ENCODE data around the gene LGMN.

The LGMN gene

DNA sequence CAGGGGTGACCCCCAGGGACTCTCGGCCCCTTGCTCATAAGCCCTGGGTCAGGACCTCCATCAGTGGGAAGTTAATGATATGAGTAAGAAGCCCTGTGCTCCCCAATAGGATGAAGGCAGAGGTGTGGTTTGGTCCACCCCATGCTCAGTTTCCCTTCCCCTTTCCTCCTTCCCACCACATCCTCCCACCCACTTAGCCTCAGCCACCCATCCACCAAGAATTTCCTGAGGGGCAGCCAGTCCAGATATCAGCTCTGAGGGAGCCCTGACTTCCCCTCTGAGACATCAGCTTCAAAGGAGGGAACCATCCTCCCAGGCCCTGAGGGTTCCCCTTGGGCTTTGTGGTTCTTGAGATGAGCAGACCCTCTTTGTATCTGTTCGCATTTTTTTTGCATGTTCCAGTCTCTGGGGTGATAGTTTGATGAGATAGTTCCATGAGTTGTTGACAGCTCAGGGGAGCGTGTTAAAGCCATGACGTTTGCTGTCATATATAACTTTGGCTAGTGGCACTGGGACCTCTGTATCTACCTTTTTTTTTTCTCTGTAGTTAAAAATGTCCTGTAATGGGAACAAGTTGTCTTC, 71.2 kb downstream of the LGMN start:
- H3K27ac ChIP-seq (ENCODE audit: low read depth, low read length), result no peak overlapping the region
- no peaks in the 10 kb centered on the region for H4K20me1 ChIP-seq (ENCODE audit: control insufficient read depth, insufficient read depth, low read depth, low read length)
- no peaks in the 10 kb centered on the region for H3K27me3 ChIP-seq (ENCODE audit: control insufficient read depth, low read length)
- H3K4me2 ChIP-seq (ENCODE audit: low read length), result peak overlapping the region; percentile 49
- TF ChIP-seq EZH2phosphoT487 (IDR thresholded peaks at IDR 0.05; ENCODE audit: borderline replicate concordance, low read length), result no peak
- TF ChIP-seq, protein P1, sequence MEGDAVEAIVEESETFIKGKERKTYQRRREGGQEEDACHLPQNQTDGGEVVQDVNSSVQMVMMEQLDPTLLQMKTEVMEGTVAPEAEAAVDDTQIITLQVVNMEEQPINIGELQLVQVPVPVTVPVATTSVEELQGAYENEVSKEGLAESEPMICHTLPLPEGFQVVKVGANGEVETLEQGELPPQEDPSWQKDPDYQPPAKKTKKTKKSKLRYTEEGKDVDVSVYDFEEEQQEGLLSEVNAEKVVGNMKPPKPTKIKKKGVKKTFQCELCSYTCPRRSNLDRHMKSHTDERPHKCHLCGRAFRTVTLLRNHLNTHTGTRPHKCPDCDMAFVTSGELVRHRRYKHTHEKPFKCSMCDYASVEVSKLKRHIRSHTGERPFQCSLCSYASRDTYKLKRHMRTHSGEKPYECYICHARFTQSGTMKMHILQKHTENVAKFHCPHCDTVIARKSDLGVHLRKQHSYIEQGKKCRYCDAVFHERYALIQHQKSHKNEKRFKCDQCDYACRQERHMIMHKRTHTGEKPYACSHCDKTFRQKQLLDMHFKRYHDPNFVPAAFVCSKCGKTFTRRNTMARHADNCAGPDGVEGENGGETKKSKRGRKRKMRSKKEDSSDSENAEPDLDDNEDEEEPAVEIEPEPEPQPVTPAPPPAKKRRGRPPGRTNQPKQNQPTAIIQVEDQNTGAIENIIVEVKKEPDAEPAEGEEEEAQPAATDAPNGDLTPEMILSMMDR (IDR thresholded peaks at IDR 0.05; ENCODE audit: low read depth, low read length, poor library complexity, severe bottlenecking), result no peak
- H3F3A ChIP-seq (ENCODE audit: control insufficient read depth, insufficient read depth), result no peaks in the 10 kb centered on the region
- H3K36me3 ChIP-seq (ENCODE audit: control insufficient read depth, low read length), result no peaks in the 10 kb centered on the region
- no peak overlapping the region for H3K4me3 ChIP-seq (ENCODE audit: low read length)
- H3K9me3 ChIP-seq (ENCODE audit: control insufficient read depth, insufficient read depth, low read length), result no peaks in the 10 kb centered on the region
- H3K4me1 ChIP-seq (ENCODE audit: control insufficient read depth, low read length), result peaks cover 35% of the 10 kb centered on the region
- no peaks in the 10 kb centered on the region for H3K79me2 ChIP-seq (ENCODE audit: control insufficient read depth, low read length)
- no peaks in the 10 kb centered on the region for H3K9me2 ChIP-seq (replicated peaks; ENCODE audit: control insufficient read depth, low read length)

DNA sequence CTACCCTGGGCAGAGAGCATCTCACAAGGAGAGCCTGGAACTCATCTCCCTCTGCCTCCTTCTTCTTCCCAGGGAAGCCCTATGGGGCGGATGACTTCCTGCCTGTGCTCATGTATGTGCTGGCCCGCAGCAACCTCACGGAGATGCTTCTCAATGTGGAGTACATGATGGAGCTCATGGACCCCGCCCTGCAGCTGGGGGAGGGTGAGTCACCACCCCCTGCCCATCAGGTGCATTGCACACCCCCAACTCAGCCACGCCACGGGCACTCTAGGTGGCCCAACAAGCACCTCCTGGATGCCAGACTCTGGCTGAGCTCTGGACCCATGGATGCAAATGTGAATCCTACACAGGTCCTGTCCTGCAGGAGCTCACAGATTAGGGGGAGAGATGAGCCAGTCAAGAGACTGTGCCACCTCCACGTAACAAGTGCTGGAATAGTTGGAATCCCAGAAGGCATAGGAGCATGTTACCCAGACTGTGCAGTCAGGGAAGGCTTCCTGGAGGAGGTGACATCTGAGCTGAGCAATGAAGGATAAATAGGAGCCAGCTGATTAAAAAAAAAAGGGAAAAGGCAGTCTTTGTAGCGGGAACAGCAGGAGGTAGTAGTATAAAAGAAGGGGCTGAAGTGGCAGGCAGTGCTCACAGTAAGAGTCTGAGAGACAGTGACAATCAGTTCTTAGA, 71.9 kb downstream of the LGMN start:
- H4K20me1 ChIP-seq (ENCODE audit: control insufficient read depth, insufficient read depth, low read depth, low read length), result no peaks in the 10 kb centered on the region
- no peak overlapping the region for H3K27ac ChIP-seq (ENCODE audit: low read depth, low read length)
- H3K9me3 ChIP-seq (ENCODE audit: control insufficient read depth, insufficient read depth, low read length), result no peaks in the 10 kb centered on the region

DNA sequence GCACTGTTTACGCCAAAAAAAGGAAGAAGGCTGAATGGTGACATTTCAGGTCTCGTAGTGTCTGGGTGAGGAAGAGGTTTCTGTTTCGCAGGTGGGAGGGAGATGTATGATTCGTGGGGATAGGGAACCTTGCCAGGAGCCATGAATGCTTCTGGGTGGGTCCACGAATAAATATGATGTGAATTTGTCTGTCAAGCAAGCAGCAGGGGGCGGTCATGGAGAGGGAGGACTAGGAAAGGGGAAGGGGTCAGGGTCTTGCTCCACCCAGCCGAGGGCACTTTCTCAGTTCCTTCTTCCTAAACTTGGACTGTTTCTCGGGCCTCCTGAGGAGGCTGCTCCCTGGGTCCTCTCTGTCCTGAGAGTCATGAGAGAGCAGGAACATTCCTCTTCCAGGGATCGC, 72.5 kb downstream of the LGMN start:
- Histone ChIP-seq H3K4me3 (ENCODE audit: low read length) (0 out of 2 replicates have a peak overlapping the region, but pooled peaks have one; percentile 11), H3K4me1 (ENCODE audit: control insufficient read depth, low read length) (peaks cover 30% of the 10 kb centered on the region), H3K36me3 (ENCODE audit: control insufficient read depth, low read length) (no peaks in the 10 kb centered on the region), H3K27me3 (ENCODE audit: control insufficient read depth, low read length) (no peaks in the 10 kb centered on the region), H3K27ac (ENCODE audit: low read depth, low read length) (no peak overlapping the region), H4K20me1 (ENCODE audit: control insufficient read depth, insufficient read depth, low read depth, low read length) (no peaks in the 10 kb centered on the region), H3K9me2 (replicated peaks; ENCODE audit: control insufficient read depth, low read length) (no peaks in the 10 kb centered on the region), H3F3A (ENCODE audit: control insufficient read depth, insufficient read depth) (no peaks in the 10 kb centered on the region), H3K79me2 (ENCODE audit: control insufficient read depth, low read length) (no peaks in the 10 kb centered on the region), H3K9me3 (ENCODE audit: control insufficient read depth, insufficient read depth, low read length) (no peaks in the 10 kb centered on the region), H3K4me2 (ENCODE audit: low read length) (peak overlapping the region; percentile 49)
- TF ChIP-seq EZH2phosphoT487 (IDR thresholded peaks at IDR 0.05; ENCODE audit: borderline replicate concordance, low read length), result no peak
- TF ChIP-seq, protein P1 (IDR thresholded peaks at IDR 0.05; ENCODE audit: low read depth, low read length, poor library complexity, severe bottlenecking), result no peak

More for the DNA sequence above, 71.9 kb downstream of the LGMN start:
- H3K4me1 ChIP-seq (ENCODE audit: control insufficient read depth, low read length), result peaks cover 35% of the 10 kb centered on the region
- no peaks in the 10 kb centered on the region for H3K36me3 ChIP-seq (ENCODE audit: control insufficient read depth, low read length)
- H3K27me3 ChIP-seq (ENCODE audit: control insufficient read depth, low read length), result no peaks in the 10 kb centered on the region
- TF ChIP-seq, protein P1 (IDR thresholded peaks at IDR 0.05; ENCODE audit: low read depth, low read length, poor library complexity, severe bottlenecking), result no peak
- no peak for TF ChIP-seq EZH2phosphoT487 (IDR thresholded peaks at IDR 0.05; ENCODE audit: borderline replicate concordance, low read length)
- H3K4me2 ChIP-seq (ENCODE audit: low read length), result peak overlapping the region; percentile 49
- peak overlapping the region; percentile 11; the same call in 1 of the 2 replicates for H3K4me3 ChIP-seq (ENCODE audit: low read length)
- H3K79me2 ChIP-seq (ENCODE audit: control insufficient read depth, low read length), result no peaks in the 10 kb centered on the region
- H3K9me2 ChIP-seq (replicated peaks; ENCODE audit: control insufficient read depth, low read length), result no peaks in the 10 kb centered on the region
- H3F3A ChIP-seq (ENCODE audit: control insufficient read depth, insufficient read depth), result no peaks in the 10 kb centered on the region
